Calu3 (cell line): ENCODE data around the gene STAP1. TPM values are rescaled to one million over a fixed set of nuclear protein-coding genes. Genes with fewer than 3 reads are reported as not detected.

Source experiments
- BruUV-seq: library from RNA; stranded (reverse); fragments of 400-500 nt; replicated peaks from 2 replicates; lab custom pipeline; 2021; lab: Mats Ljungman, UMichigan
- CTCF ChIA-PET: fragments of 300-600 bp; sonication (Branson Sonifier 250); formaldehyde crosslinking; loops from one replicate; lab custom pipeline; 2022; ENCODE audit warnings: antibody characterized with exemption; lab: Charles Lee
- DNase-seq: peaks from one replicate; pipeline ENCODE4 v3.0.0; 2022
- H3K27ac Mint-ChIP-seq: one replicate; pipeline ENCODE4 v1.8.0; 2022; ENCODE audit warnings: mixed read lengths; ENCODE audit not compliant: unreplicated experiment
- H3K27me3 Mint-ChIP-seq: one replicate; pipeline ENCODE4 v1.8.0; 2022; ENCODE audit warnings: mixed read lengths; ENCODE audit not compliant: unreplicated experiment
- H3K36me3 Mint-ChIP-seq: one replicate; pipeline ENCODE4 v1.8.0; 2022; ENCODE audit warnings: mild to moderate bottlenecking, moderate library complexity, mixed read lengths; ENCODE audit not compliant: insufficient read depth, unreplicated experiment
- H3K4me1 Mint-ChIP-seq: one replicate; pipeline ENCODE4 v1.8.0; 2022; ENCODE audit warnings: mild to moderate bottlenecking, low read depth, mixed read lengths; ENCODE audit not compliant: unreplicated experiment
- H3K4me3 Mint-ChIP-seq: one replicate; pipeline ENCODE4 v1.8.0; 2022; ENCODE audit warnings: mild to moderate bottlenecking, low read depth, moderate library complexity, mixed read lengths; ENCODE audit not compliant: unreplicated experiment
- H3K9me3 Mint-ChIP-seq: one replicate; pipeline ENCODE4 v1.8.0; 2022; ENCODE audit warnings: low read depth, mixed read lengths; ENCODE audit not compliant: unreplicated experiment
- CTCF ChIP-seq: fragments of 200-600 bp; IDR thresholded peaks from one replicate; pipeline ENCODE4 v1.8.0; 2022; ENCODE audit warnings: antibody characterized with exemption; ENCODE audit not compliant: unreplicated experiment
- intact Hi-C: fragments of 100-400 bp; cut with micrococcal nuclease; formaldehyde crosslinking; loops from one replicate; pipeline ENCODE4 v1.10.0; 2022; ENCODE audit not compliant: unreplicated experiment
- total RNA-seq: library from RNA; stranded (reverse); gene quantifications from 2 replicates; pipeline ENCODE4 v1.2.3, GENCODE V29; 2022

The STAP1 gene
- total RNA-seq, 1 experiment from 2014 or later = not detected

DNA sequence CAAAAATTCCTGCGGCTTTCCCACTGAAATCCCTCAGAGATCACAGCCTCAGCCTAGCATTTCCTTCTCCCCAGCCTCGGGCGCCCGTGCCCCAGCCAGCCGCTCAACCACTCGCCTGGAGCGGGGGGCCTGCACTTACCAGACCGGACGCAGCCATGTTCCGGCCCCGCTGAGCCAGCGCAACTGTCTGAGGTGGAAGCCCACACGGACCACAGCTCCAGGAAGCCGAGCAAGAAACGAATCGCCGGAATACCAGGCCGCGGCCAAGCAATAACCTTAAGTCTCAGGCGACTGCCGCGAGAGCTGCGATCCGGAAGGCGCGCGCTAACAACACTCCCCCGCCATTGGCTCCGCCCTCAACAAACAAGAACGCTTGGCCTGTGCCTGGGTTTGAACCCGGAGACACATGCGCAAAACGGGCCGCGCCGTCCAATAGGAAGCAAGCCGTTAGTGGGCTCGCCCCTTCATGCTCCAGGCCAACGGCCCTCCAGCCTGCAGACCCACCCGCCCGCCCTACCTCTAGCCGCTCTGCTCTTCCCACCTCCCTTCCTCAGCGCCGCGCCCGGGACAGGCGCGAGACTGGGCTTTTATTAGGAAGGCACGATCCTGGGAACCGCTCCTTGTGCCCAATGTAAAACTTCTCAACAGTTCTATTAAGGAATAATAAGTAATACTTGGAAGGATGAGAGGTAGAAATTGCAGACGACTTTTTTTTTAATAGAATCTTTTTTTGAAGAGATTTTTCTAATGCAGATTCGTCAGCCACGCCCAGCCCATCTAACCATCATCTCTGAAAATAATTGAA, 13.1 kb upstream of the STAP1 start, which contains the start of gene CENPC:
Gene CENPC, minus strand, starts transcription at position 305 of the 805 bp plus-strand sequence. Its CDS starts 148 bp downstream, at position 157.
- peak within 1 kb of the TSS; percentile 95 for H3K4me3 Mint-ChIP-seq
- no TSS peak for BruUV-seq
- DNase-seq = peak; percentile 88
- H3K4me1 Mint-ChIP-seq = peaks cover 7% of the 10 kb centered on the region
- H3K27me3 Mint-ChIP-seq = no peaks in the 10 kb centered on the region
- H3K36me3 Mint-ChIP-seq = peaks cover 18% of the 10 kb centered on the region
- no peak for TF ChIP-seq CTCF
- CTCF ChIA-PET = no interaction called here
- intact Hi-C loops = loop anchor here (5.0 kb wide), 1 partner anchor 367 kb away; no protein-coding TSS in a partner anchor
- peak within 1 kb of the TSS; percentile 95 for H3K27ac Mint-ChIP-seq
- no peaks in the 10 kb centered on the region for H3K9me3 Mint-ChIP-seq

GRCh38 chr4:67546004-67546356, 12.5 kb upstream of the STAP1 start:
- Mint-ChIP-seq H3K4me1 (peaks cover 7% of the 10 kb centered on the region), H3K36me3 (peaks cover 18% of the 10 kb centered on the region), H3K4me3 (peak overlapping the region; percentile 95), H3K9me3 (no peaks in the 10 kb centered on the region), H3K27ac (no peak overlapping the region), H3K27me3 (no peaks in the 10 kb centered on the region)
- DNase-seq = no peak
- intact Hi-C loops = loop anchor here (5.0 kb wide), 1 partner anchor 366 kb away; no protein-coding TSS in a partner anchor
- CTCF ChIA-PET = no interaction called here
- BruUV-seq = TSS peak; percentile 75
- TF ChIP-seq CTCF = no peak

- Mint-ChIP-seq H3K27ac (no peak overlapping the region), H3K27me3 (no peaks in the 10 kb centered on the region), H3K4me3 (no peak overlapping the region), H3K9me3 (no peaks in the 10 kb centered on the region), H3K36me3 (peaks cover 18% of the 10 kb centered on the region), H3K4me1 (peaks cover 7% of the 10 kb centered on the region)
- DNase-seq = no peak
- no TSS peak for BruUV-seq
- intact Hi-C loops = loop anchor here (5.0 kb wide), 1 partner anchor 365 kb away; no protein-coding TSS in a partner anchor
- CTCF ChIA-PET = no interaction called here
- TF ChIP-seq CTCF = no peak
Observed at GRCh38 chr4:67546971-67547370, 11.6 kb upstream of the STAP1 start.

DNA sequence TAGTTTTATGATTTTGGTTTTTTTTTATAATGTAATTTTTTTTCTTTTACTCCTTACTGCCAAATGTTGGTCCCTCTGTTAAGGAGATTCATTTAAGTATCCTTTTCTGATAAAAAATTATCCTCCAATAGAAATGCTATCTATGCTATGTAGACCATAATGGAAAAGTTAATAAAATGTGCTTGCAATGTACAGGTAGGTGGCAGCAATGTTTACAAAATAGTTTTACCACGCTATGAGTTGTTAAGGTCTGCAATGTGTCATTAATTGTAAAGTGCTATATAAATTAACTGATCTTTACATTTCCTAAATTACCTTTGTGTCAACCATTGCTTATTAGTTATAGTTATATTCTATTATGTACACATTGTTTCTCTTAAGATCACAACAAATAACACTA, 9.4 kb upstream of the STAP1 start:
- no peak for TF ChIP-seq CTCF
- peaks cover 14% of the 10 kb centered on the region for H3K36me3 Mint-ChIP-seq
- H3K27ac Mint-ChIP-seq = no peak overlapping the region
- no peak overlapping the region for H3K4me3 Mint-ChIP-seq
- CTCF ChIA-PET = no interaction called here
- H3K4me1 Mint-ChIP-seq = no peaks in the 10 kb centered on the region
- intact Hi-C loops = loop anchor here (5.0 kb wide), 1 partner anchor 363 kb away; no protein-coding TSS in a partner anchor
- no peaks in the 10 kb centered on the region for H3K27me3 Mint-ChIP-seq
- H3K9me3 Mint-ChIP-seq = no peaks in the 10 kb centered on the region
- no peak for DNase-seq
- no TSS peak for BruUV-seq
